K562 (cell line): ENCODE measurements around the gene LIG3. TPM values are rescaled to one million over a fixed set of nuclear protein-coding genes. Genes with fewer than 3 reads are reported as not detected.

ENCODE experiments used
- CHD1 ChIP-seq: fragments of 200-600 bp; sonication (generic); IDR thresholded peaks from one replicate; pipeline ENCODE4 v1.6.1; 2012; ENCODE audit warnings: mild to moderate bottlenecking, moderate library complexity, low read length, inconsistent platforms
- COPS2 ChIP-seq: fragments of 450-650 bp; conservative IDR thresholded peaks from 2 replicates; pipeline ENCODE4 v1.6.1; 2016; ENCODE audit warnings: mild to moderate bottlenecking, moderate library complexity
- HEY1 ChIP-seq: fragments of 250-450 bp; sonication (Bioruptor Pico); IDR thresholded peaks from 2 replicates; pipeline ENCODE4 v1.5.0; 2020; ENCODE audit warnings: mild to moderate bottlenecking, moderate library complexity, borderline replicate concordance
- JUNB ChIP-seq: fragments of 450-650 bp; formaldehyde crosslinking; conservative IDR thresholded peaks from 2 replicates; pipeline ENCODE4 v1.4.0; 2020; ENCODE audit warnings: mild to moderate bottlenecking
- KLF1 ChIP-seq: fragments of 450-650 bp; IDR thresholded peaks from 2 replicates; pipeline ENCODE4 v1.6.1; 2016; ENCODE audit warnings: missing genetic modification characterization, missing compliant biosample characterization
- NFYB ChIP-seq: IDR thresholded peaks from 2 replicates; pipeline ENCODE4 v1.6.1; 2011; ENCODE audit warnings: mild to moderate bottlenecking, moderate library complexity; ENCODE audit not compliant: insufficient read length; ENCODE audit errors: extremely low read depth
- NR4A1 ChIP-seq, 2 experiments: fragments of 250-450 bp in 1 of 2; fragments of 450-650 bp in 1 of 2; sonication (Bioruptor Pico) in 1 of 2; IDR thresholded peaks; 2 replicates each; pipeline versions ENCODE4 v1.4.0 to v1.6.1; 2016 to 2020; ENCODE audit warnings: mild to moderate bottlenecking in 2 of 2, missing compliant biosample characterization in 1 of 2, missing genetic modification characterization in 1 of 2, moderate library complexity in 1 of 2
- POLR2H ChIP-seq: IDR thresholded peaks from 2 replicates; pipeline ENCODE4 v1.6.1; 2016; ENCODE audit warnings: missing genetic modification characterization, low read depth, mild to moderate bottlenecking, control low read depth, missing compliant biosample characterization, moderate library complexity
- SOX6 ChIP-seq: fragments of 450-650 bp; IDR thresholded peaks from 2 replicates; pipeline ENCODE4 v1.6.1; 2014; ENCODE audit warnings: mild to moderate bottlenecking
- SRSF1 ChIP-seq: fragments of 200-400 bp; formaldehyde crosslinking; IDR thresholded peaks from 2 replicates; pipeline ENCODE4 v1.6.1; 2017; ENCODE audit warnings: mild to moderate bottlenecking, low read depth, low read length, moderate library complexity
- ZBTB1 ChIP-seq: sonication (generic); formaldehyde crosslinking; IDR thresholded peaks from 2 replicates; pipeline ENCODE4 v1.8.1; 2023; ENCODE audit warnings: missing genetic modification reagents, low read depth, mild to moderate bottlenecking, borderline replicate concordance
- ZNF354B ChIP-seq: fragments of 250-450 bp; sonication (Bioruptor Pico); IDR thresholded peaks from 2 replicates; pipeline ENCODE4 v1.4.0; 2020
- ZNF584 ChIP-seq: fragments of 200-800 bp; sonication (Bioruptor generic); IDR thresholded peaks from 2 replicates; pipeline ENCODE4 v1.6.1; 2016; ENCODE audit warnings: low read depth, mild to moderate bottlenecking, missing genetic modification characterization, missing compliant biosample characterization
- ZNF766 ChIP-seq: fragments of 200-800 bp; sonication (Bioruptor generic); conservative IDR thresholded peaks from 2 replicates; pipeline ENCODE4 v1.6.1; 2016; ENCODE audit warnings: missing genetic modification characterization, missing compliant biosample characterization
- polyA plus RNA-seq, 8 experiments: library from polyadenylated mRNA; depleted of rRNA in 4 of 8; stranded (reverse) in 5 of 8; unstranded in 3 of 8; fragments of >200 nt; fragmentation: Nextera tagmentation in 2 of 8; fragmentation: Illumina TruSeq in 1 of 8; extraction: Ambion mirVana in 2 of 8; extraction: Trizol in 1 of 8; gene quantifications; 2 replicates each; pipeline versions ENCODE4 v1.2.1 to v1.2.3, GENCODE V29; 2011 to 2014; ENCODE audit warnings: inconsistent platforms in 1 of 8, missing spikeins in 1 of 8
- total RNA-seq, 7 experiments: library from RNA; depleted of rRNA in 6 of 7; stranded (reverse); fragments of >200 nt in 6 of 7; fragmentation: Illumina TruSeq in 2 of 7; extraction: Trizol in 2 of 7; gene quantifications; 2 replicates each; pipeline versions ENCODE4 v1.2.1 to v1.2.3, GENCODE V29; 2011 to 2021; ENCODE audit warnings: low replicate concordance in 1 of 7
- TF ChIP-seq, protein P1 (sequence below): fragments of 450-650 bp; IDR thresholded peaks from 2 replicates; pipeline ENCODE4 v1.7.0; 2016; ENCODE audit warnings: borderline replicate concordance
- TF ChIP-seq, protein P2 (sequence below): sonication (generic); formaldehyde crosslinking; IDR thresholded peaks from 2 replicates; pipeline ENCODE4 v1.8.0; 2023; ENCODE audit warnings: missing genetic modification reagents, mild to moderate bottlenecking, borderline replicate concordance
- TF ChIP-seq, protein P3 (sequence below): fragments of 150-350 bp; IDR thresholded peaks from 2 replicates; pipeline ENCODE4 v1.6.1; 2014; ENCODE audit warnings: low read depth, mild to moderate bottlenecking, low read length, borderline replicate concordance

Gene LIG3
- total and polyA plus RNA-seq, 9 of the 15 experiments (the other 6 are each of a cell fraction or from before 2014, with no cell fraction given): 7.6 to 75.0 (median 43.0) TPM

DNA sequence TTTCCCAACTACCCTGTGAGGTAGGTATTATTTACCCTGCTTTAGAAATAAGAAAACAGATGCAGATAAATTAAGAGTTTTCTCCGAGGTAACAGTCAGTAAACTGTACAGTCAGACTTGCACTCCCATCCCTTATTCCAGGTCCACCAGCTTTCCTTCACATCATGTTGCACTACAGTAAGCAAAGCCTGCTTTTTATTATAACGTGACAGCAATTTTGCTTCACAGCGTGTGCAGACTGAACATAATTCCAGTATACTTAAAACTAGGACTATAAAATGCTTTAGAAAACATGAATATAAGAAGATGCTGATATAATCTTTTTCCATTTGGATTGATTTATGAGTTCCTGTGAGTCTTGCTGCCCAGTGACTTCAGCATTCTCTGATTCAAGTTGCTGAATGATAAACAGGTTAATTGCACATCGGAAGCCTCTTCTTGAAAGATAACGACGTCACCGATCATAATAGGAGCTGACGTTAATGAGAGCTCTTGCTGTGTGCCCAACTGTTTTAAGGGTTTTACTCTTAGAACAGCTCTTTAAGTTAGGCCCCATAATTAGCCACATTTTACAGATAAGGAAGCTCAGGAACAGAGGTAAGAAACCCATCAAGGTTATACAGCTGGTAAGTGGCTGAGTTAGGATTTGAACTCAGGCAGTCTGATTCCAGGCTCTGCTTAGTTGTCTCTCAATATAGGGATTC is 1.4 kb downstream of the LIG3 start (continued):
- TF ChIP-seq KLF1 (tag) (no peak), ZNF584 (CRISPR knock-in tag) (no peak), NR4A1 (CRISPR knock-in tag; IDR thresholded peaks at IDR 0.05) (no peak), NR4A1 (tag; IDR thresholded peaks at IDR 0.05) (no peak), HEY1 (no peak), SRSF1 (no peak), ZNF354B (no peak), CHD1 (no peak), SOX6 (peak; percentile 82), NFYB (no peak), ZNF766 (CRISPR knock-in tag) (peak; percentile 84), ZBTB1 (no peak), POLR2H (tag) (peak; percentile 86), COPS2 (no peak), JUNB (no peak)
- TF ChIP-seq, protein P1, sequence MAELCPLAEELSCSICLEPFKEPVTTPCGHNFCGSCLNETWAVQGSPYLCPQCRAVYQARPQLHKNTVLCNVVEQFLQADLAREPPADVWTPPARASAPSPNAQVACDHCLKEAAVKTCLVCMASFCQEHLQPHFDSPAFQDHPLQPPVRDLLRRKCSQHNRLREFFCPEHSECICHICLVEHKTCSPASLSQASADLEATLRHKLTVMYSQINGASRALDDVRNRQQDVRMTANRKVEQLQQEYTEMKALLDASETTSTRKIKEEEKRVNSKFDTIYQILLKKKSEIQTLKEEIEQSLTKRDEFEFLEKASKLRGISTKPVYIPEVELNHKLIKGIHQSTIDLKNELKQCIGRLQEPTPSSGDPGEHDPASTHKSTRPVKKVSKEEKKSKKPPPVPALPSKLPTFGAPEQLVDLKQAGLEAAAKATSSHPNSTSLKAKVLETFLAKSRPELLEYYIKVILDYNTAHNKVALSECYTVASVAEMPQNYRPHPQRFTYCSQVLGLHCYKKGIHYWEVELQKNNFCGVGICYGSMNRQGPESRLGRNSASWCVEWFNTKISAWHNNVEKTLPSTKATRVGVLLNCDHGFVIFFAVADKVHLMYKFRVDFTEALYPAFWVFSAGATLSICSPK: no peak
- TF ChIP-seq, protein P2, sequence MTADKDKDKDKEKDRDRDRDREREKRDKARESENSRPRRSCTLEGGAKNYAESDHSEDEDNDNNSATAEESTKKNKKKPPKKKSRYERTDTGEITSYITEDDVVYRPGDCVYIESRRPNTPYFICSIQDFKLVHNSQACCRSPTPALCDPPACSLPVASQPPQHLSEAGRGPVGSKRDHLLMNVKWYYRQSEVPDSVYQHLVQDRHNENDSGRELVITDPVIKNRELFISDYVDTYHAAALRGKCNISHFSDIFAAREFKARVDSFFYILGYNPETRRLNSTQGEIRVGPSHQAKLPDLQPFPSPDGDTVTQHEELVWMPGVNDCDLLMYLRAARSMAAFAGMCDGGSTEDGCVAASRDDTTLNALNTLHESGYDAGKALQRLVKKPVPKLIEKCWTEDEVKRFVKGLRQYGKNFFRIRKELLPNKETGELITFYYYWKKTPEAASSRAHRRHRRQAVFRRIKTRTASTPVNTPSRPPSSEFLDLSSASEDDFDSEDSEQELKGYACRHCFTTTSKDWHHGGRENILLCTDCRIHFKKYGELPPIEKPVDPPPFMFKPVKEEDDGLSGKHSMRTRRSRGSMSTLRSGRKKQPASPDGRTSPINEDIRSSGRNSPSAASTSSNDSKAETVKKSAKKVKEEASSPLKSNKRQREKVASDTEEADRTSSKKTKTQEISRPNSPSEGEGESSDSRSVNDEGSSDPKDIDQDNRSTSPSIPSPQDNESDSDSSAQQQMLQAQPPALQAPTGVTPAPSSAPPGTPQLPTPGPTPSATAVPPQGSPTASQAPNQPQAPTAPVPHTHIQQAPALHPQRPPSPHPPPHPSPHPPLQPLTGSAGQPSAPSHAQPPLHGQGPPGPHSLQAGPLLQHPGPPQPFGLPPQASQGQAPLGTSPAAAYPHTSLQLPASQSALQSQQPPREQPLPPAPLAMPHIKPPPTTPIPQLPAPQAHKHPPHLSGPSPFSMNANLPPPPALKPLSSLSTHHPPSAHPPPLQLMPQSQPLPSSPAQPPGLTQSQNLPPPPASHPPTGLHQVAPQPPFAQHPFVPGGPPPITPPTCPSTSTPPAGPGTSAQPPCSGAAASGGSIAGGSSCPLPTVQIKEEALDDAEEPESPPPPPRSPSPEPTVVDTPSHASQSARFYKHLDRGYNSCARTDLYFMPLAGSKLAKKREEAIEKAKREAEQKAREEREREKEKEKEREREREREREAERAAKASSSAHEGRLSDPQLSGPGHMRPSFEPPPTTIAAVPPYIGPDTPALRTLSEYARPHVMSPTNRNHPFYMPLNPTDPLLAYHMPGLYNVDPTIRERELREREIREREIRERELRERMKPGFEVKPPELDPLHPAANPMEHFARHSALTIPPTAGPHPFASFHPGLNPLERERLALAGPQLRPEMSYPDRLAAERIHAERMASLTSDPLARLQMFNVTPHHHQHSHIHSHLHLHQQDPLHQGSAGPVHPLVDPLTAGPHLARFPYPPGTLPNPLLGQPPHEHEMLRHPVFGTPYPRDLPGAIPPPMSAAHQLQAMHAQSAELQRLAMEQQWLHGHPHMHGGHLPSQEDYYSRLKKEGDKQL (CRISPR knock-in tag): no peak
- TF ChIP-seq, protein P3, sequence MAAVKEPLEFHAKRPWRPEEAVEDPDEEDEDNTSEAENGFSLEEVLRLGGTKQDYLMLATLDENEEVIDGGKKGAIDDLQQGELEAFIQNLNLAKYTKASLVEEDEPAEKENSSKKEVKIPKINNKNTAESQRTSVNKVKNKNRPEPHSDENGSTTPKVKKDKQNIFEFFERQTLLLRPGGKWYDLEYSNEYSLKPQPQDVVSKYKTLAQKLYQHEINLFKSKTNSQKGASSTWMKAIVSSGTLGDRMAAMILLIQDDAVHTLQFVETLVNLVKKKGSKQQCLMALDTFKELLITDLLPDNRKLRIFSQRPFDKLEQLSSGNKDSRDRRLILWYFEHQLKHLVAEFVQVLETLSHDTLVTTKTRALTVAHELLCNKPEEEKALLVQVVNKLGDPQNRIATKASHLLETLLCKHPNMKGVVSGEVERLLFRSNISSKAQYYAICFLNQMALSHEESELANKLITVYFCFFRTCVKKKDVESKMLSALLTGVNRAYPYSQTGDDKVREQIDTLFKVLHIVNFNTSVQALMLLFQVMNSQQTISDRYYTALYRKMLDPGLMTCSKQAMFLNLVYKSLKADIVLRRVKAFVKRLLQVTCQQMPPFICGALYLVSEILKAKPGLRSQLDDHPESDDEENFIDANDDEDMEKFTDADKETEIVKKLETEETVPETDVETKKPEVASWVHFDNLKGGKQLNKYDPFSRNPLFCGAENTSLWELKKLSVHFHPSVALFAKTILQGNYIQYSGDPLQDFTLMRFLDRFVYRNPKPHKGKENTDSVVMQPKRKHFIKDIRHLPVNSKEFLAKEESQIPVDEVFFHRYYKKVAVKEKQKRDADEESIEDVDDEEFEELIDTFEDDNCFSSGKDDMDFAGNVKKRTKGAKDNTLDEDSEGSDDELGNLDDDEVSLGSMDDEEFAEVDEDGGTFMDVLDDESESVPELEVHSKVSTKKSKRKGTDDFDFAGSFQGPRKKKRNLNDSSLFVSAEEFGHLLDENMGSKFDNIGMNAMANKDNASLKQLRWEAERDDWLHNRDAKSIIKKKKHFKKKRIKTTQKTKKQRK: no peak
